Measurements from ENCODE around the gene MTM1. TPM values are rescaled to one million over a fixed set of nuclear protein-coding genes. Genes with fewer than 3 reads are reported as not detected.

Gene MTM1
- total RNA-seq, 1 donor = 9.8 TPM

- no peaks in the 10 kb centered on the region for H3K4me1 ChIP-seq (ENCODE audit: insufficient read depth, low read length)
Measured at GRCh38 chrX:150602296-150602695, 33.9 kb downstream of the MTM1 start.

GRCh38 chrX:150602743-150603142, 34.3 kb downstream of the MTM1 start:
- H4K20me1 ChIP-seq (ENCODE audit: insufficient read depth, low read length) = no peaks in the 10 kb centered on the region
- no peak overlapping the region for H3K4me3 ChIP-seq (ENCODE audit: insufficient read depth, low read length)
- no peaks in the 10 kb centered on the region for H3K79me2 ChIP-seq (ENCODE audit: insufficient read depth, low read length)
- no peak for TF ChIP-seq CTCF (IDR thresholded peaks at IDR 0.05; ENCODE audit: extremely low read depth, low read depth, low read length)
- H2AFZ ChIP-seq (ENCODE audit: low read length) = no peak overlapping the region
- no peak for DNase-seq (ENCODE audit: insufficient read length, low spot score, missing footprints)
- H3K4me1 ChIP-seq (ENCODE audit: insufficient read depth, low read length) = no peaks in the 10 kb centered on the region
- H3K36me3 ChIP-seq (ENCODE audit: insufficient read depth, low read length) = no peaks in the 10 kb centered on the region
- no peak overlapping the region for H3K4me2 ChIP-seq (ENCODE audit: insufficient read depth, low read length)
- no peak overlapping the region for H3K27ac ChIP-seq (ENCODE audit: low read depth, low read length)
- H3K27me3 ChIP-seq (ENCODE audit: insufficient read depth, low read length) = no peaks in the 10 kb centered on the region
- no peaks in the 10 kb centered on the region for H3K9me3 ChIP-seq (ENCODE audit: low read depth, low read length)

More at GRCh38 chrX:150602296-150602695, 33.9 kb downstream of the MTM1 start:
- Histone ChIP-seq H3K36me3 (ENCODE audit: insufficient read depth, low read length) (no peaks in the 10 kb centered on the region), H3K79me2 (ENCODE audit: insufficient read depth, low read length) (no peaks in the 10 kb centered on the region), H4K20me1 (ENCODE audit: insufficient read depth, low read length) (no peaks in the 10 kb centered on the region), H2AFZ (ENCODE audit: low read length) (no peak overlapping the region), H3K9me3 (ENCODE audit: low read depth, low read length) (no peaks in the 10 kb centered on the region), H3K4me2 (ENCODE audit: insufficient read depth, low read length) (no peak overlapping the region), H3K27me3 (ENCODE audit: insufficient read depth, low read length) (no peaks in the 10 kb centered on the region), H3K27ac (ENCODE audit: low read depth, low read length) (no peak overlapping the region), H3K4me3 (ENCODE audit: insufficient read depth, low read length) (no peak overlapping the region)
- no peak for DNase-seq (ENCODE audit: insufficient read length, low spot score, missing footprints)
- TF ChIP-seq CTCF (IDR thresholded peaks at IDR 0.05; ENCODE audit: extremely low read depth, low read depth, low read length) = no peak

- H3K4me3 ChIP-seq (ENCODE audit: insufficient read depth, low read length) = no peak overlapping the region
- no peaks in the 10 kb centered on the region for H3K4me1 ChIP-seq (ENCODE audit: insufficient read depth, low read length)
- no peak overlapping the region for H3K4me2 ChIP-seq (ENCODE audit: insufficient read depth, low read length)
- H3K79me2 ChIP-seq (ENCODE audit: insufficient read depth, low read length) = no peaks in the 10 kb centered on the region
- H4K20me1 ChIP-seq (ENCODE audit: insufficient read depth, low read length) = no peaks in the 10 kb centered on the region
- no peak for DNase-seq (ENCODE audit: insufficient read length, low spot score, missing footprints)
- no peaks in the 10 kb centered on the region for H3K36me3 ChIP-seq (ENCODE audit: insufficient read depth, low read length)
- H3K9me3 ChIP-seq (ENCODE audit: low read depth, low read length) = no peaks in the 10 kb centered on the region
- no peak for TF ChIP-seq CTCF (IDR thresholded peaks at IDR 0.05; ENCODE audit: extremely low read depth, low read depth, low read length)
- H2AFZ ChIP-seq (ENCODE audit: low read length) = no peak overlapping the region
- no peak overlapping the region for H3K27ac ChIP-seq (ENCODE audit: low read depth, low read length)
- H3K27me3 ChIP-seq (ENCODE audit: insufficient read depth, low read length) = no peaks in the 10 kb centered on the region
Measured at GRCh38 chrX:150605603-150606002, 37.2 kb downstream of the MTM1 start.

- Histone ChIP-seq H3K4me2 (ENCODE audit: insufficient read depth, low read length) (no peak overlapping the region), H3K4me1 (ENCODE audit: insufficient read depth, low read length) (no peaks in the 10 kb centered on the region), H3K4me3 (ENCODE audit: insufficient read depth, low read length) (no peak overlapping the region), H4K20me1 (ENCODE audit: insufficient read depth, low read length) (no peaks in the 10 kb centered on the region), H3K9me3 (ENCODE audit: low read depth, low read length) (no peaks in the 10 kb centered on the region), H3K36me3 (ENCODE audit: insufficient read depth, low read length) (no peaks in the 10 kb centered on the region), H3K27me3 (ENCODE audit: insufficient read depth, low read length) (no peaks in the 10 kb centered on the region), H2AFZ (ENCODE audit: low read length) (no peak overlapping the region), H3K79me2 (ENCODE audit: insufficient read depth, low read length) (no peaks in the 10 kb centered on the region), H3K27ac (ENCODE audit: low read depth, low read length) (no peak overlapping the region)
- TF ChIP-seq CTCF (IDR thresholded peaks at IDR 0.05; ENCODE audit: extremely low read depth, low read depth, low read length) = no peak
- no peak for DNase-seq (ENCODE audit: insufficient read length, low spot score, missing footprints)
Measured at GRCh38 chrX:150607201-150607600, 38.8 kb downstream of the MTM1 start.
